Nephron (organoid): Measurements from ENCODE around the gene AGFG2.

Experiments
- H3K27ac Mint-ChIP-seq, 3 experiments: 2 replicates each; pipeline ENCODE4 v1.8.0; 2020; ENCODE audit warnings: mixed read lengths in 3 of 3, mild to moderate bottlenecking in 2 of 3, moderate library complexity in 1 of 3
- H3K27me3 Mint-ChIP-seq: 2 replicates; pipeline ENCODE4 v1.8.0; 2021; ENCODE audit warnings: low read depth, mild to moderate bottlenecking, moderate library complexity, mixed read lengths
- H3K36me3 Mint-ChIP-seq: 2 replicates; pipeline ENCODE4 v1.8.0; 2020; ENCODE audit warnings: low read depth, mixed read lengths
- H3K4me1 Mint-ChIP-seq: 2 replicates; pipeline ENCODE4 v1.8.0; 2020; ENCODE audit warnings: mixed read lengths
- H3K4me3 Mint-ChIP-seq, 3 experiments: 2 replicates each; pipeline ENCODE4 v1.8.0; 2020; ENCODE audit warnings: mild to moderate bottlenecking in 3 of 3, mixed read lengths in 3 of 3, moderate library complexity in 2 of 3
- H3K9me3 Mint-ChIP-seq: 2 replicates; pipeline ENCODE4 v1.8.0; 2020; ENCODE audit warnings: mixed read lengths
- CTCF ChIP-seq, 3 experiments: fragments of 200-600 bp; sonication (generic); IDR thresholded peaks; one replicate each; pipeline ENCODE4 v1.5.0; 2021; ENCODE audit warnings: antibody characterized with exemption in 3 of 3; ENCODE audit not compliant: unreplicated experiment in 3 of 3

AGFG2 gene

GRCh38 chr7:100509231-100509630 is 29.8 kb upstream of the AGFG2 start:
- Mint-ChIP-seq H3K36me3 (no peaks in the 10 kb centered on the region), H3K27me3 (no peaks in the 10 kb centered on the region), H3K4me3 (no peak overlapping the region), H3K9me3 (no peaks in the 10 kb centered on the region), H3K27ac (peak overlapping the region in 2 of 3 experiments; percentile 2 to 10), H3K4me1 (peaks cover 5% of the 10 kb centered on the region)
- TF ChIP-seq CTCF (IDR thresholded peaks at IDR 0.05; ENCODE audit: unreplicated experiment in 3 of 3): no peak

DNA sequence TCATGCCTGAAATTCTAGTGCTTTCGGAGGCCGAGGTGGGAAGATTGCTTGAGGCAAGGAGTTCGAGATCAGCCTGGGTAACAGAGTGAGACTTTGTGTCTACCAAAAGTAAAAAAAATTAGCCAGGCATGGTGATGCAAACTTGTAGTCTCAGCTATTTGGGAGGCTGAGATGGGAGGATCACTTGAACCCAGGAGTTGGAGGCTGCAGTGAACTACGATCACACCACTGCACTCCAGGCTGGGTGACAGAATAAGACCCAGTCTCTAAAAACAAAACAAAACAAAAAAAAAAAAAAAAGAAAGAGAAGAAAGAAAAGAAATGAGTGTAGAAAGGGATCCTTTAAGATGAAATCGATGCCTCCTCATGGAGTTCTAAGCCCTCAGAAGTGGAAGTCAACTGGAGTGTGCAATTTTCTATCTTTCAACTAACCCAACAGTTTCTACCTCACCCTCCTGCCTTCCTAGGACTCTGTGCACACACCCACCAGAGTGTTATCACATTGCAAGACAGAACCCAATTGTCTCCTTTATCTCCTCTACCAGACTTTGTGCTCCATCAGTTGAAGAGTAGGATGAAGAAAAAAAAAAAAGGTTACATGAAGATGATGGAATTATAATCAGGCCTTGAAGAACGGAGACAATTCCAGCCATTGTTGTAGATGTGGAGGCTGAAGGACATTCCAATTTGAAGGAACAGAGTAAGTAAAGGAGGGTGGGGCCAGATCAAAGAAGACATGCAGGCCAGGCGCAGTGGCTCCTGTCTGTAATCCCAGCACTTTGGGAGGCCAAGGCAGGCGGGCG is 28.4 kb upstream of the AGFG2 start:
- no peaks in the 10 kb centered on the region for H3K27me3 Mint-ChIP-seq
- no peak for TF ChIP-seq CTCF (IDR thresholded peaks at IDR 0.05; ENCODE audit: unreplicated experiment in 3 of 3)
- peaks cover 12% of the 10 kb centered on the region for H3K4me1 Mint-ChIP-seq
- no peaks in the 10 kb centered on the region for H3K9me3 Mint-ChIP-seq
- H3K4me3 Mint-ChIP-seq: no peak overlapping the region
- H3K27ac Mint-ChIP-seq: no peak overlapping the region
- no peaks in the 10 kb centered on the region for H3K36me3 Mint-ChIP-seq

- H3K4me3 Mint-ChIP-seq: no peak overlapping the region
- H3K27me3 Mint-ChIP-seq: no peaks in the 10 kb centered on the region
- H3K27ac Mint-ChIP-seq: no peak overlapping the region
- TF ChIP-seq CTCF (IDR thresholded peaks at IDR 0.05; ENCODE audit: unreplicated experiment in 3 of 3): no peak
- no peaks in the 10 kb centered on the region for H3K9me3 Mint-ChIP-seq
- no peaks in the 10 kb centered on the region for H3K36me3 Mint-ChIP-seq
- peaks cover 18% of the 10 kb centered on the region for H3K4me1 Mint-ChIP-seq
Measured at GRCh38 chr7:100513212-100513810, 25.7 kb upstream of the AGFG2 start.

DNA sequence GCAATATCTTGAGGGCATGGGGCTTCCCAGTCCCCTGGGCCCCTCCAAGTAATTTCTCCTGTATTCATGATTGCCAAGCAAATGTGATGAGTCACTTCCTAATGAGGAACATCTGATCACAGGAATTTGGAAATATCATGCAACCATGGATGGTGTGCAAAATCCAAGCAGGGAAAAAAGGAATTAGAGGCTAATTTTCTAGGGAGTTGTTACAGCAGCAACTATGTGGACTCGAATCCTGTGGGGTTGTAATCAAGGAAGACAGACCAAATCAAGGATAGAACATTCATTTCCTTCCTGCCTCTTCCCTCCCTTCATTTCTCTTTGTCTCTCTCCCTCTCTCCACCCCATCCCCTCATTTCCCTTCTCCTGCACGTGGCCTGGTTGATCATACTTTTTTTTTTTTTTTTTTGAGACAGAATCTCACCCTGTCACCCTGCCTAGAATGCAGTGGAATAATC is 23.9 kb upstream of the AGFG2 start:
- Mint-ChIP-seq H3K27ac (peak overlapping the region in 2 of 3 experiments; percentile 59 to 63), H3K4me1 (peaks cover 12% of the 10 kb centered on the region), H3K27me3 (no peaks in the 10 kb centered on the region), H3K36me3 (no peaks in the 10 kb centered on the region), H3K9me3 (no peaks in the 10 kb centered on the region), H3K4me3 (no peak overlapping the region)
- no peak for TF ChIP-seq CTCF (IDR thresholded peaks at IDR 0.05; ENCODE audit: unreplicated experiment in 3 of 3)

DNA sequence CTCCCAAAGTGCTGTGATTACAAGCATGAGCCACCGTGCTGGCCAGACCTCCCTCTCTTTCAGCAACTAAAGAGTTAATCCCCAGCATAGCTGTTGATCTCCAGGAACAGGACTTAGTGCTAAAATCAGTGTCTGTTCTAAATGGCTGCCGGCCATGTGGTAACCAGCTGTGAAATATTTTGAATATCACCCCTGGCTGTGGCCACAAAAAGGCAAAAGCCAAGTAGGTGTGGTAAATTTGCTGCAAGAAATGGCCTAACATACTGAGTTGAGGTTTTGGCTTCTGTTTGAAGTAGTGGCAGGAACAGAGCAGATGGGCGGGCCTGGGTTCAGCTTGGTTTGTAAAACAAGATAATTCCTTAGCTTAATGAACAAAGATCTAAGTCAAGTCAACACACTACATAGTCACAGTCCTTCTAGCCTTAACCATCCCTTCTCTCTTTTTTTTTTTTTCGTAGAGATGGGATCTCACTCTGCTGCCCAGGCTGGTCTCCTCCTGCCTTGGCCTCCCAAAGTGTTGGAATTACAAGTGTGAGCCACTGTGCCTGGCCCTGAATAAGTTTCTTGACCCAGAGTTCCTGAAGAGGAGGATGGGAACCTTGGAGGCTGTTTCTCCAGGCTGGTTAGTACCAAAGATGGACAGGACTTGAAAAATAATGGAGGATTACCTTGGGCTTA is 22.7 kb upstream of the AGFG2 start:
- H3K36me3 Mint-ChIP-seq: no peaks in the 10 kb centered on the region
- no peak overlapping the region for H3K4me3 Mint-ChIP-seq
- peaks cover 12% of the 10 kb centered on the region for H3K4me1 Mint-ChIP-seq
- H3K27ac Mint-ChIP-seq: peak overlapping the region; percentile 33 to 89 (median 70)
- no peaks in the 10 kb centered on the region for H3K27me3 Mint-ChIP-seq
- H3K9me3 Mint-ChIP-seq: no peaks in the 10 kb centered on the region
- no peak for TF ChIP-seq CTCF (IDR thresholded peaks at IDR 0.05; ENCODE audit: unreplicated experiment in 3 of 3)
